ENCODE measurements around the gene NAALADL2.

The NAALADL2 gene

DNA sequence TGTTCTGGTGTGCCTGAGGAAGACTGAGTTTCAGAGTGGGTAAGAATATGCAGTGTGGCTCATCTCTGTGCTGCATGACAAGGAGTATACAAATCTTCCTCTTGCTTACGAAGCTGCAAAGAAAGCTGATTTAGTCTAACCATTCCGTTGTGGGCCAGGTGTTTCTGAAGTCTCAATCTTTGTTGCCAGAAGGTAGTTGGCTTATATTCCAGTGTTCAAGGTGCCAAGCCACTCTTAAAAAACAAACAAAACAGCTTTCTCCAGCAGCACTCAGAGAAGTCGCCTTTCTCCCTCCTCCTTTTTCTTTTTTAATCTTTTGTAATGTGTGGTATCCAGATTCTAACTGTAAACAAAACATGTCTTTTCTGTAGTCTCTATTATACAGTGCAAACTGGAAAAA lies 872.4 kb downstream of the NAALADL2 start:
- no peak for DNase-seq
- Histone ChIP-seq H3K9me3 (no peaks in the 10 kb centered on the region), H3K27me3 (no peaks in the 10 kb centered on the region), H3K36me3 (no peaks in the 10 kb centered on the region), H3K4me3 (ENCODE audit: low read depth, low read length) (no peak overlapping the region), H3K4me1 (no peaks in the 10 kb centered on the region)
- TF ChIP-seq, protein P1, sequence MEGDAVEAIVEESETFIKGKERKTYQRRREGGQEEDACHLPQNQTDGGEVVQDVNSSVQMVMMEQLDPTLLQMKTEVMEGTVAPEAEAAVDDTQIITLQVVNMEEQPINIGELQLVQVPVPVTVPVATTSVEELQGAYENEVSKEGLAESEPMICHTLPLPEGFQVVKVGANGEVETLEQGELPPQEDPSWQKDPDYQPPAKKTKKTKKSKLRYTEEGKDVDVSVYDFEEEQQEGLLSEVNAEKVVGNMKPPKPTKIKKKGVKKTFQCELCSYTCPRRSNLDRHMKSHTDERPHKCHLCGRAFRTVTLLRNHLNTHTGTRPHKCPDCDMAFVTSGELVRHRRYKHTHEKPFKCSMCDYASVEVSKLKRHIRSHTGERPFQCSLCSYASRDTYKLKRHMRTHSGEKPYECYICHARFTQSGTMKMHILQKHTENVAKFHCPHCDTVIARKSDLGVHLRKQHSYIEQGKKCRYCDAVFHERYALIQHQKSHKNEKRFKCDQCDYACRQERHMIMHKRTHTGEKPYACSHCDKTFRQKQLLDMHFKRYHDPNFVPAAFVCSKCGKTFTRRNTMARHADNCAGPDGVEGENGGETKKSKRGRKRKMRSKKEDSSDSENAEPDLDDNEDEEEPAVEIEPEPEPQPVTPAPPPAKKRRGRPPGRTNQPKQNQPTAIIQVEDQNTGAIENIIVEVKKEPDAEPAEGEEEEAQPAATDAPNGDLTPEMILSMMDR (IDR thresholded peaks at IDR 0.05; ENCODE audit: low read depth, low read length): no peak

DNA sequence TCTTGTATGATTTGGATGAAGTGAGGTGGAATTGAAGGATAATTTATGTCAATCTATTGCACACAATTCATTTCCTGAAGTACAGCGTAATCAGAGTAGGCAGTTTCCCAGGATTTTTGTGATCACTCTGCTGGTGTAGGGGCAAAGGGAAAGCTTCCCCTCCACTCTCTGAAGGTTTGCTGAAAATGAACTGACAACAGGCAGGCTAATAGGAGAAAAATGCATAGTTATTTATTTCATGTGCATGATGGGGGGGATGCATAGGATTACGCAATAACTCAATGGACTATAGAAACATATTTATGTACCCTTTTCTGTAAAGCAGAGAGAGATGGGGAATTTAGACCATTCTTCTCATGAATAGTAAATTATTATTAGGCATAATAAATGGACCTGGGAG lies 872.9 kb downstream of the NAALADL2 start:
- Histone ChIP-seq H3K4me3 (ENCODE audit: low read depth, low read length) (no peak overlapping the region), H3K4me1 (no peaks in the 10 kb centered on the region), H3K36me3 (no peaks in the 10 kb centered on the region), H3K27me3 (no peaks in the 10 kb centered on the region), H3K9me3 (no peaks in the 10 kb centered on the region)
- TF ChIP-seq, protein P1 (IDR thresholded peaks at IDR 0.05; ENCODE audit: low read depth, low read length): no peak
- no peak for DNase-seq

DNA sequence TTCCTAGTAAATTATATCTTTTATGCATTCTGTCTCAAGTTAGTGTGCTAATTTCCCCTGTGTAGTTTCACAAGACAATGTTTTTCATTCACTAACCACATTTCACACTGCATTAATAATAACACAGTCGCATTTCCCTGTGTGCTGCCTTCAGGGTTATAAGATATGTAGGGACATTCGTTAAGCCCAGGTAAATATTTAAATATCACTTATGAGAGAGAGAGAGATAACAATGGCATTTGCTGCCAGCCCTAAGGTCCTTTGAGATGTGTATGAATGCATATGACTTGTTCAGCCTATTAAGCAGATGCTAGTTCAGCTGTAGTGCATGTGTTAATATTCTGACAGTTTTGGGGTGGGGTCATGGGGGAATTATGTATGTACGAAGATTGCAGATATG lies 876.7 kb downstream of the NAALADL2 start:
- TF ChIP-seq, protein P1 (IDR thresholded peaks at IDR 0.05; ENCODE audit: low read depth, low read length): no peak
- H3K4me3 ChIP-seq (ENCODE audit: low read depth, low read length): no peak overlapping the region
- no peaks in the 10 kb centered on the region for H3K36me3 ChIP-seq
- no peaks in the 10 kb centered on the region for H3K4me1 ChIP-seq
- H3K9me3 ChIP-seq: no peaks in the 10 kb centered on the region
- no peak for DNase-seq
- no peaks in the 10 kb centered on the region for H3K27me3 ChIP-seq

DNA sequence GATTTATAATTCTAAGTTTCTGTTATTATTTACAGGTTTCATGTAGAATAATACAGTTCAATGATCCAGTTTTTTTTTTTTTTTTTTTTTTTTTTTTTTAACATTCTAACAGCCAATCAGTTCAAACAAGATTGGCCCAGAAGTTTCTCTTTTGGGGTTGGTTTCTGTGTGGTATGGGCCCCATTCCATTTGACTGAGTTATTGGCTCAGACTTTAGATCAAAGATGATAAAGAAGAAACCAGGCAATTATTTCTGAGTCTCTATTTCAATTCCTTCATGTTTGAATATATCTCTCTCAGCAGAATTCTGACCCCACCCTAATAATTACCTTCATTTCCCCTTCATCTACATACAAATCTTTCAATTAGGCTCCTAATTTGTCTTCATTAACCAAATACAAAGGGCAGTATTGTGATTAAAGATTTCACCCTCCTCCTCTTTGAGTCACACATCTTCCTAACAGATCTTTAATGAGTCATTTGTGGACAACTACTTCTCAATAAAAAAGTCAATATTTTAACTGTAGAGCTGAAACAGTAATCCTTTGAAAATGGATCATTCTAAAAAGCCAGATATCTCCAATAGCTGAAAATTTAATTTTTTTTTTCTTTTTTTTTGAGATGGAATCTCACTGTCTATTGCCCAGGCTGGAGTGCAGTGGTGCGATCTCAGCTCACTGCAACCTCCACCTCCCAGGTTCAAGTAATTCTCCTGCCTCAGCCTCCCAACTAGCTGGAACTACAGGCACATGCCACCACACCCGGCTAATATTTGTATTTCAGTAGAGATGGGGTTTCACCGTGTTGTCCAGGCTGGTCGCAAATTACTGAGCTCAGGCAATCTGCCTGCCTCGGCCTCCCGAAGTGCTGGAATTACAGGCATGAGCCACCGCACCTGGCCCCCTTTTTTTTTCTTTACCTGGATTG lies 878.8 kb downstream of the NAALADL2 start:
- H3K4me3 ChIP-seq (ENCODE audit: low read depth, low read length): no peak overlapping the region
- peaks cover 4% of the 10 kb centered on the region for H3K4me1 ChIP-seq
- DNase-seq: no peak
- no peaks in the 10 kb centered on the region for H3K27me3 ChIP-seq
- no peaks in the 10 kb centered on the region for H3K36me3 ChIP-seq
- TF ChIP-seq, protein P1 (IDR thresholded peaks at IDR 0.05; ENCODE audit: low read depth, low read length): no peak
- no peaks in the 10 kb centered on the region for H3K9me3 ChIP-seq

DNA sequence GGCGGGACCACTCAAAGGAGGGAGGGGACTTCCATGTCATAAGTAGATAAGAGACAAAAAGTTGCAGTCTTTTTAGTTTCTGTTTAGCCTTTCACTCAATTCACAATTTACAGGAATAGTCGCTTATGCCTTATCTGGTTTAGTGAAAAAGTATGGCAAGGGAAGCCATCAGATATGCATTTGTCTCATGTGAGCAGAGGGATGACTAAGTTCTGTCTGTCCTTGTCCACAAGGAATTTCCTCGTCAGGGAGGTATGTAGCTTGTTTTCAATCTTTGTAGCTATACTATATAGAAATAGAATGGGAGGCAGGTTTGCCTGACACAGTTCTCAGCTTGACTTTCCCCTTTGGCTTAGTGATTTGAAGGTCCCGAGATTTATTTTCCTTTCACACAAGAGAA lies 882.8 kb downstream of the NAALADL2 start:
- TF ChIP-seq, protein P1 (IDR thresholded peaks at IDR 0.05; ENCODE audit: low read depth, low read length): no peak

DNA sequence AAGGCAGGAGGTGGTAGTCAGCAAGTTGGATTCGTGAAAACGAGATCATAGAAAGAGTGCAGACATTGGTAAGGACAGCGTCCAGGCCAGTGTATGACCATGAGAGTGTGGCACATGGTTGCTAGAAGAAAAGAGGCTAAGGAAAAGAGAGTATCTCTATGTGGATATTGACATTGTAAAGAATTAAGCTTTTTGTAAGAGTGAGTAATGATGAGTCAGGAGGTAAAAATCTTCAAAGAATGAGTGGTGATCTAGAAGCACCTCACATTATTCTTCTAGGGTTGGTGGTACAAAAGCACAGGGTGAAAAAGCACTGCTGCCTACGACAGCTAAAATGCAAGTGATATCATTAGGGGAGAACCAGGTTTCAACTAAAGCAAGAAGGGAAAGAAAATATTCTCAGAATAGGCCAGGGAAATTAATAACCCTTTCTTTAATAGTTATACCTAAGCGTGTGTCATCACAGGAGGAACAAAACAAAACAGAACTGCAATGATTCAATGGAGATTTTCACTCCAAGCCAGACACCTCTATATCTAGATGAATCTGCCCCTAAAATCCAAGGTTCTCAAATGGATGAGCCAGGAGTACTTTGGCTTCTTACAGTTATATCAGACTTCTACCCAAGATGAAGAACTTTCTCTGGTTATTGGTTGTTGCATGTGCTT lies 884.7 kb downstream of the NAALADL2 start:
- Histone ChIP-seq H3K4me3 (ENCODE audit: low read depth, low read length) (no peak overlapping the region), H3K27me3 (no peaks in the 10 kb centered on the region), H3K36me3 (no peaks in the 10 kb centered on the region), H3K9me3 (no peaks in the 10 kb centered on the region), H3K4me1 (peaks cover 14% of the 10 kb centered on the region)
- DNase-seq: no peak
- TF ChIP-seq, protein P1 (IDR thresholded peaks at IDR 0.05; ENCODE audit: low read depth, low read length): no peak

More for the DNA sequence above, 882.8 kb downstream of the NAALADL2 start:
- no peak for DNase-seq
- peaks cover 13% of the 10 kb centered on the region for H3K4me1 ChIP-seq
- no peaks in the 10 kb centered on the region for H3K36me3 ChIP-seq
- H3K27me3 ChIP-seq: no peaks in the 10 kb centered on the region
- H3K9me3 ChIP-seq: no peaks in the 10 kb centered on the region
- no peak overlapping the region for H3K4me3 ChIP-seq (ENCODE audit: low read depth, low read length)
